NCI-H2196 (cell line): Measurements from ENCODE around the gene HIVEP2.
A peak's percentile ranks its signal among the peaks of the same experiment; 100 is the strongest.

Experiments
- DNase-seq: peaks from one replicate; lab custom pipeline; 2025; ENCODE audit not compliant: unreplicated experiment; lab: John Stamatoyannopoulos, UW

HIVEP2 gene

DNA sequence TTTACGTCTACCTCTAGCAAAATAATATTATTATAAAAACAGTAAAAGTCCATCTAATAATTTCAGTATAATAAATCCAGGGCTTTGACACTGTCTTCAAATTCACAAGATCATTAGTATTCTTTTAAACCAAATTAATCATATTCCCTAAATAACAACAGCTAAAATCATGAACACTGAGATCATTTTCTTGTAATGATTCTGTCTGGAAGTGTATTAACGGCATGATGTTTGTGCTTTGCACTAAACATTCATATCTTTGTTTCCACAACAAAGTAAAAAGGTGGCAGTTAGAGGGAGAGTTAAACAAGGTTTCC is 18.8 kb downstream of the HIVEP2 start:
- DNase-seq, result no peak

DNA sequence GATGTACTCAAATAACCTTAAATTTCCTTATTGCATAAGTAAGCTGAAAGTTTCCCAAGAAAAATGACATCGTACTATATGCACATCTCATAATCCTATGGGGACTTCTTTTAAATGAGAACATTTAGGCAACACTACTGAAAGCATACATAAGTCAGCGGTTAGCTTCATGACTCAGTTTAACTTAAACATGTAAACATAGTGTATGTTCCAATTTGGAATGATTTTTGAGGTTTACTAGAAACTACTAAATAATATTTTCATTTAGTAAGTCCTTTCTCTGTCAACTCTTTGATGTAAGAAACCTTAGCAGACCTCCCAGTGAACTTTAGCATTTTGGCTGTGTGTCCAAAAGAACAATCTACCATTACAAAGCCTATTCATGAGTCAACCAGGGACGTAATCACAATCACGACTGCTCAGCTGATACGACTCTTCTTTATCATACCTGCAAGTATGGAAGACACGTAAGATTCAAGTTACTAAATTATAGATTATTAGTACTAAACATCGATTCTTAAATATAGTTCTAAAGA is 19.3 kb downstream of the HIVEP2 start:
- no peak for DNase-seq

GRCh38 chr6:142918339-142919042 is 26.5 kb downstream of the HIVEP2 start:
- no peak for DNase-seq

GRCh38 chr6:142916881-142917280 is 28.1 kb downstream of the HIVEP2 start:
- DNase-seq, result no peak

DNA sequence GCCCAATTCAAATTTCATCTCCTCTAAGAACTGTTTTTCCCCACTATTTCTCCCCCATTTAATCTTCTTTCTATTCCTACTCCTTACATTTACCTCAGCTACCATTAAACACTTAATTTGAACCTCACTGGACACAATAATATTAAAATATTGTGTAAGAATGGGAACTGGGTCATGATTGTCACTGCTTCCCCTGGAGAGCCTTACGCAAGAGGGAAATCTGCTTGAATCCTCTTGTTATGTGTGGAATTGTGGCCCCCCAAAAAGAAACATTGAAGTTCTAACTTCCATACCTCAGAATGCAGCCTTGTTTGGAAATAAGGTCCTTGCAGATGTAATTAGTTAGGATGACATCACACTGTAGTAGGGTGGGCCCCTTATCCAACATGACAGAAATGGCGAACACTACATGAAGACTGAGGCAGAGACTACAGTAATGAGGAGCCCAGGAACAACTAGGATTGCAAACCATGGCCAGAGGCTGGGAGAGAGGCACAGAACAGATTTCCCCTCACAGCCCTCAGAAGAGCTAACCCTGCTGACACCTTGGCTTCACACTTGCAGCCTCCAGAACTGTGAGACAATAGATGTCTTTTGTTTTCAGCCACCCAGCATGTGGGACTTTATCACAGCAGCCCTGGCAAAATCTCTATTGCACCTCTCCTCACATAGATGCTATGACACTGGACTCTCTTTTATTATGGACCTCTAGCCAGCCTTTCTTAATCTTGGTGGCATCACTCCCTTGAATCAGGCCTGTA is 29.9 kb downstream of the HIVEP2 start:
- DNase-seq, result no peak

GRCh38 chr6:142914369-142914768 is 30.6 kb downstream of the HIVEP2 start:
- no peak for DNase-seq

- no peak for DNase-seq
Measured at GRCh38 chr6:142913511-142914047, 31.4 kb downstream of the HIVEP2 start.

- no peak for DNase-seq
Measured at GRCh38 chr6:142913036-142913510, 31.9 kb downstream of the HIVEP2 start.

DNA sequence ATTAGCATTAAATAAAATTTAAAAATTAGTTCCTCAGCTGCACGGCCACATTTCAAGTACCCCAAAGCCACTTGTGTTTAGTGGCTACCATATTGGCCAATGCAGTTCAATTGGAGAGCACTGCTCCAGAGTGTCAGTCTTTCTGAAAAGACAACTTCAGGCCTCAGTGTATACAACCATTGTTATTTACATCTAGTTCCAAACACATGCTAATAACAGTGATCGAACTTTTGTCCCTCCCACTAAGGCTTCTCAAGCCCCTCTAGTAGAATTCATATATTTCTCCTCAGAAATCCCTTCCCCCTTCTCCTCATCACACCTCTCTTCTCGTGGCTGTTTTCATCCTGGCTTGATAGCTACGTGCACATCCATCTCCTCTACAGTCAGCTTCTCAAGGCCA is 32.9 kb downstream of the HIVEP2 start:
- DNase-seq, result no peak

GRCh38 chr6:142911430-142911829 is 33.5 kb downstream of the HIVEP2 start:
- no peak for DNase-seq

GRCh38 chr6:142909686-142910085 is 35.3 kb downstream of the HIVEP2 start:
- DNase-seq, result no peak

DNA sequence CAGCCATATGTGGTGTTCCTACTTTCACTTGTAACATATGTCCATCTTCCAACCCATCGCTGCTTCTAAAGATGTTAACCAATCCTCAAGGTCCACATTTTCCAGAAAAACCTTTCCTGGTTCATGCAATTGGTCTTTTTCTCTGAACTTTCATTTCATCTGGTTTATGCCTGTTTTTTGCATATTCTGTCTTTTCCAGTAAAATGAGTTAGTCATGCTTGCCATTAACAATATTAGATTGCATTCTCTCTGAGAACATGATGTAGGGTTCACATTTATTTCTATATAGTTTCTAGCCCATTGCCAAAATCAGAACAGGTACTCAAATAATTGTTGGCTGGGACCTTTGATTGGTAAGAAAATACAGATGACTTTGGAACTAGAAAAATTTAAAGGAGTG is 36.7 kb downstream of the HIVEP2 start:
- DNase-seq, result no peak

GRCh38 chr6:142907544-142907943 is 37.4 kb downstream of the HIVEP2 start:
- DNase-seq, result no peak

GRCh38 chr6:142906945-142907470 is 38.0 kb downstream of the HIVEP2 start:
- DNase-seq, result no peak

- no peak for DNase-seq
Measured at GRCh38 chr6:142903812-142904211, 41.2 kb downstream of the HIVEP2 start.

- DNase-seq, result peak; percentile 68
Measured at GRCh38 chr6:142902636-142903053, 42.3 kb downstream of the HIVEP2 start.

- DNase-seq, result no peak
Measured at GRCh38 chr6:142901611-142902010, 43.4 kb downstream of the HIVEP2 start.

- no peak for DNase-seq
Measured at GRCh38 chr6:142900227-142900971, 44.6 kb downstream of the HIVEP2 start.

DNA sequence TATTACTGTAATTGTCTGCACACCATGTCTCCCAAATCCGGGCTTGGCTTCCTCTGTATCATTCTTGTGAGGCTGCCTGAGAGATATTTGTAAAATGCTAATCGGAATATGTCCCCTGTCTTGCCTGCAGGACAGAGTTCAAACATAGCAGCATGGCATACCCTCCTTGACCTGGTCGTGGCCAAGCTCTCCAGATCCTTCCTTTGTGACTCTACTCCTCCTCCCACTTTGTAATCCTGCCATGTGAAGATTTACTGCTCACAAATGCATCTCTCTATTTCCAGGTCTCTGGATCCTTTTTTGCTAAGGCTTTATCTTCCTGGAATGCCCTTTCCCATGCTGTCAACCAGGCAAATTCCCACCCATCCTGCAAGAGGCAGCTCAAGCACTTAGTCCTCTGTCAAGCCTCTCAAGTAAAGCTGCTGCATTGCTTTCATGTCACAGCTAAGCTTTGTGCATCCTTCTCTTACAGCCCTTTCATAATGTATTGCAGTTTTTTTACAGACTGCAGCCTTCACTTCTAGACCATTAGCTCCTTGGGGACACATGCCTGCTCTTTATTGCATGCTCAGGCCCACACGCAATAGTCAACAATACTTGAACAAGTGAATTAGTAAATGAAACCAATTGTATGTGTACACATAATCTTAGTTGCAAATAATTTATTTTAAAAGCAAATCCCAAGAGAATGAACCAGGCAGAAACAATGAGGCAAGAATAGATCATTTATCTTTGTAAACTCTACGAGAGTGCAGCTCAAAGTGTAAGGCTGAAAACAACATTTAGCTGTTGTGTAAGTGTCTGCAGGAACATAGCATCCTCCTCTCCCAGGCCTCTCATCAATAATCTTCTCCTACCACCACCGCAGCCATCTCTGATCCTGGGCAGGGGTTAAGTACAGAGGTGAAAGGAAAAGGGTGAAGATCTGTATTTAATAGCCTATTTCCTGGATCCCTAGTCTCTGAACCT is 45.8 kb downstream of the HIVEP2 start:
- no peak for DNase-seq

- DNase-seq, result no peak
Measured at GRCh38 chr6:142897659-142898058, 47.3 kb downstream of the HIVEP2 start.
